Right atrium auricular region (tissue), 2 donors: ENCODE results near the gene TTC4. TPM values are rescaled to one million over a fixed set of nuclear protein-coding genes. Genes with fewer than 3 reads are reported as not detected.

ENCODE experiments used
- DNase-seq: peaks from one replicate; pipeline ENCODE4 v3.0.0-alpha.2; 2019; ENCODE audit warnings: low spot score
- H3K27ac ChIP-seq, 2 donors: fragments of 200-600 bp; sonication (generic); 1 replicate in 1 of 2; 2 replicates in 1 of 2; pipeline ENCODE4 v1.5.1; 2016 to 2019
- H3K27me3 ChIP-seq, 2 donors: fragments of 200-600 bp; sonication (generic); one replicate each; pipeline versions ENCODE4 v1.5.1 to v1.6.0; 2017 to 2019
- H3K36me3 ChIP-seq: fragments of 200-600 bp; sonication (generic); one replicate; pipeline ENCODE4 v1.5.1; 2016
- H3K4me1 ChIP-seq, 2 donors: fragments of 200-600 bp; sonication (generic); one replicate each; pipeline versions ENCODE4 v1.5.1 to v1.6.0; 2017 to 2019
- H3K4me3 ChIP-seq, 2 donors: fragments of 200-600 bp; sonication (generic); 1 replicate in 1 of 2; 2 replicates in 1 of 2; pipeline ENCODE4 v1.5.1; 2017 to 2019; ENCODE audit warnings: mild to moderate bottlenecking in 1 of 2, moderate library complexity in 1 of 2
- H3K9me3 ChIP-seq, 2 donors: fragments of 200-600 bp; sonication (generic); one replicate each; pipeline ENCODE4 v1.5.1; 2019
- total RNA-seq, 2 donors: library from RNA; depleted of rRNA; stranded (reverse); fragments of >200 nt; gene quantifications; one replicate each; pipeline ENCODE4 v1.1.0, GENCODE V29; 2016
- TF ChIP-seq, protein P1 (sequence below), 2 donors: fragments of 200-600 bp; sonication (generic); IDR thresholded peaks; one replicate each; pipeline ENCODE4 v1.5.1; 2019; ENCODE audit warnings: antibody characterized with exemption in 2 of 2

TTC4 gene
- total RNA-seq, 2 donors from 2014 or later, result 9.8 to 10.3 TPM

- Histone ChIP-seq H3K27ac (no peak overlapping the region), H3K27me3 (no peaks in the 10 kb centered on the region), H3K36me3 (peaks cover 38% of the 10 kb centered on the region), H3K4me3 (no peak overlapping the region), H3K9me3 (no peaks in the 10 kb centered on the region), H3K4me1 (no peaks in the 10 kb centered on the region)
- TF ChIP-seq, protein P1, sequence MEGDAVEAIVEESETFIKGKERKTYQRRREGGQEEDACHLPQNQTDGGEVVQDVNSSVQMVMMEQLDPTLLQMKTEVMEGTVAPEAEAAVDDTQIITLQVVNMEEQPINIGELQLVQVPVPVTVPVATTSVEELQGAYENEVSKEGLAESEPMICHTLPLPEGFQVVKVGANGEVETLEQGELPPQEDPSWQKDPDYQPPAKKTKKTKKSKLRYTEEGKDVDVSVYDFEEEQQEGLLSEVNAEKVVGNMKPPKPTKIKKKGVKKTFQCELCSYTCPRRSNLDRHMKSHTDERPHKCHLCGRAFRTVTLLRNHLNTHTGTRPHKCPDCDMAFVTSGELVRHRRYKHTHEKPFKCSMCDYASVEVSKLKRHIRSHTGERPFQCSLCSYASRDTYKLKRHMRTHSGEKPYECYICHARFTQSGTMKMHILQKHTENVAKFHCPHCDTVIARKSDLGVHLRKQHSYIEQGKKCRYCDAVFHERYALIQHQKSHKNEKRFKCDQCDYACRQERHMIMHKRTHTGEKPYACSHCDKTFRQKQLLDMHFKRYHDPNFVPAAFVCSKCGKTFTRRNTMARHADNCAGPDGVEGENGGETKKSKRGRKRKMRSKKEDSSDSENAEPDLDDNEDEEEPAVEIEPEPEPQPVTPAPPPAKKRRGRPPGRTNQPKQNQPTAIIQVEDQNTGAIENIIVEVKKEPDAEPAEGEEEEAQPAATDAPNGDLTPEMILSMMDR (IDR thresholded peaks at IDR 0.05), result no peak
- DNase-seq, result no peak
These were observed 28.0 kb downstream of the TTC4 start for GRCh38 chr1:54743416-54744226.

DNA sequence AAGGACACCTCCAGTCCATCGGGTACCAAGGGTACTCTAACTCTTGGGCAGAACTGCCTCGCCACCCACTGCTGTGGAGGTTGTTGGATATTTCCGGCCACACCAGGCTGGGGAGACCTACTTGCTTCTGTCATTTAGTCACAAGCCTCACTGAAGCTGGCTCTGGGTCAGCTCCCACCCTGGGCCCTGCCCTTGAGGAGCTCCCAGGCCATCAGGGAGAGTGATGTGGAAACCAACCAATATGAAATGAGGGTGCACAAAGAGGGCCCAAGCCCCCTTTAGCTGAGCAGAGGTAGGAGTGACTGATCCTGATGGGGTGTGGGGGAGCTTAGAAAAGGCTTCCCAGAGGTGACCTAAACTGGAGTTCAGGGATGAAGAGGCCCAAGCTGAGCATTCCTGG lies 29.0 kb downstream of the TTC4 start:
- H3K36me3 ChIP-seq, result peaks cover 30% of the 10 kb centered on the region
- no peaks in the 10 kb centered on the region for H3K4me1 ChIP-seq
- no peak overlapping the region for H3K4me3 ChIP-seq
- TF ChIP-seq, protein P1 (IDR thresholded peaks at IDR 0.05), result no peak
- no peak for DNase-seq
- no peak overlapping the region for H3K27ac ChIP-seq
- no peaks in the 10 kb centered on the region for H3K27me3 ChIP-seq
- H3K9me3 ChIP-seq, result no peaks in the 10 kb centered on the region

GRCh38 chr1:54745274-54745673 lies 29.6 kb downstream of the TTC4 start:
- Histone ChIP-seq H3K27ac (no peak overlapping the region), H3K4me1 (no peaks in the 10 kb centered on the region), H3K9me3 (no peaks in the 10 kb centered on the region), H3K36me3 (peaks cover 24% of the 10 kb centered on the region), H3K4me3 (no peak overlapping the region), H3K27me3 (no peaks in the 10 kb centered on the region)
- DNase-seq, result no peak
- TF ChIP-seq, protein P1 (IDR thresholded peaks at IDR 0.05), result no peak

- no peaks in the 10 kb centered on the region for H3K4me1 ChIP-seq
- H3K36me3 ChIP-seq, result peaks cover 20% of the 10 kb centered on the region
These were observed 30.2 kb downstream of the TTC4 start for GRCh38 chr1:54745864-54746263.

GRCh38 chr1:54748094-54748835 lies 32.6 kb downstream of the TTC4 start:
- no peaks in the 10 kb centered on the region for H3K27me3 ChIP-seq
- no peak overlapping the region for H3K27ac ChIP-seq
- TF ChIP-seq, protein P1 (IDR thresholded peaks at IDR 0.05), result no peak
- H3K4me1 ChIP-seq, result no peaks in the 10 kb centered on the region
- H3K9me3 ChIP-seq, result no peaks in the 10 kb centered on the region
- H3K4me3 ChIP-seq, result no peak overlapping the region
- H3K36me3 ChIP-seq, result no peaks in the 10 kb centered on the region
- DNase-seq, result no peak

More at GRCh38 chr1:54745864-54746263, 30.2 kb downstream of the TTC4 start:
- no peaks in the 10 kb centered on the region for H3K9me3 ChIP-seq
- no peak for DNase-seq
- no peaks in the 10 kb centered on the region for H3K27me3 ChIP-seq
- TF ChIP-seq, protein P1 (IDR thresholded peaks at IDR 0.05), result no peak
- H3K27ac ChIP-seq, result no peak overlapping the region
- H3K4me3 ChIP-seq, result no peak overlapping the region
